Activated CD4-positive, alpha-beta T cell treated with anti-CD3 and anti-CD28 coated beads for 1 hour (primary cell): ENCODE results near the gene ATF6B.

Source experiments
- DNase-seq: peaks from one replicate; pipeline ENCODE4 v3.0.0-alpha.2; 2020

The ATF6B gene

DNA sequence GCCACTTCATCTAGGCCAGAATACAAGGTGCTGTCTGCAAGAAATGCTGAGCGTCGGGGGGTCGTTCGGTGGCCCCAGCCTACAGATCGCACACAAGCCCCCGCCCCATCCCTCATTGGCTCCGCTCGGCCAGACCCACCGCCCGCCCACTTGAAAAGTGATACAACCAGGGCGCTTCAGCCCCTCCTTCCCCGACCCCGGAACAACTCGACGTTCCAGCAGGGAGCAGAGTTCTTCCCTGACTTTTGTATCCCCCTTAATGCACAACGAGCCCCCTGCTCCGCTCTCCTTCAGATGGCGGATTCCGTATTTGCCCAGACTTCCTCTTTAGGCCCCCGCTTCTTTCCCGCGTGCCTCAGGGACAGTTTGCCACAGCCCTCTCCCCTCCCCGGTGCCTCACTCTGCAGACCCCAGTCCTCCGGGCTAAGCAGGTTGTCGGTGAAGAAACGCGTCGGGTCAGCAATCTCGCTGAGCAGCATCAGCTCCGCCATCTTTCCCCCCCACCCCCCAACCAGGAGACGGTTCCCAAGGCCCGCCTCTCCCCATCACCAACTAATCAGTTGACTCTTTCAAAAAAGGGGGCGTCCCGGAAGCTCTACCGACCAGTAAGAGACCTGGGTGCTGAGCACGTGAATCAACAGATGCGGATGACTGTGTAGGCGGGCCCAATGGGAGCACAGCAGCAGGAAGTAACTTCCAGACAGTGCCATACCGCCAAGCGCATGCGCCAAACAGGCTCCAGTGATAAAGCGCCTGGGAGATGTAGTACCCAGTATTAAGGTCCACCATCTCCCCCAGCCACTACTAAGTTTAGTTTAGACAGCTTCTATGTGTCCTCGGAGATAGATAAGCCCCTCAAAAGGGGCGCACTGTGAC is at the start of gene ATF6B:
ATF6B (minus strand) TSS at position 530 of the 876 bp plus-strand sequence; CDS start at position 491, 39 bp downstream.
- DNase-seq, result peak; percentile 95

DNA sequence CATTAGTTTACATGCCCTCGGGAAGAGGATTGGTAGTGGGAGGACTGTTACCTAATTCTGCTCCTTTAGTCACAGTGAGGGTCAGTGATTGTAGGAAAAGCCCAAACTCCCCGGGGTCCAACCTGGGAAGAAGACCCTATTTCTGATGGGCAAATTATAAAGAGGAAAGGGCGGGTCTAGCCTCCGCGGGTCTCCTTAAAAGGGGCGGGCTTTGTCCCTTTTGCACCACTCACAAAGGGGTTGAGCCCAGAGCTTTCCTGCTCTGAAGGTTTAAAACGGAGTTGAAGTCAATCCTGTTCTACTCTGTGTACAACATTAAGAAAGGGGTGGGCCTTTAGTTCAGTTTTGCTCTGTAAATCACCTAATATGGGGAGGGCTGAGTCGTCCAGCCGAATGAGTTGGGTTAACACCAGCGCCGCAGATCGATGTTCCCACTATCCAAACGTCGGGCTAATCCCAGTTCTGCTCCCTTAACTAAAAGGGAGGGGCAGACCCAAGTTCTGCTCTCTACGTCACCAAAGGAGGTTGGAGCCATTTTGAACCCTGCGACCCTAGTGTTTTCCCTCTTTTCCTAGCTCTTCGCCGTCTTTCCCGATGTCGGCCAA is 49.2 kb upstream of the ATF6B start:
- DNase-seq, result no peak

DNA sequence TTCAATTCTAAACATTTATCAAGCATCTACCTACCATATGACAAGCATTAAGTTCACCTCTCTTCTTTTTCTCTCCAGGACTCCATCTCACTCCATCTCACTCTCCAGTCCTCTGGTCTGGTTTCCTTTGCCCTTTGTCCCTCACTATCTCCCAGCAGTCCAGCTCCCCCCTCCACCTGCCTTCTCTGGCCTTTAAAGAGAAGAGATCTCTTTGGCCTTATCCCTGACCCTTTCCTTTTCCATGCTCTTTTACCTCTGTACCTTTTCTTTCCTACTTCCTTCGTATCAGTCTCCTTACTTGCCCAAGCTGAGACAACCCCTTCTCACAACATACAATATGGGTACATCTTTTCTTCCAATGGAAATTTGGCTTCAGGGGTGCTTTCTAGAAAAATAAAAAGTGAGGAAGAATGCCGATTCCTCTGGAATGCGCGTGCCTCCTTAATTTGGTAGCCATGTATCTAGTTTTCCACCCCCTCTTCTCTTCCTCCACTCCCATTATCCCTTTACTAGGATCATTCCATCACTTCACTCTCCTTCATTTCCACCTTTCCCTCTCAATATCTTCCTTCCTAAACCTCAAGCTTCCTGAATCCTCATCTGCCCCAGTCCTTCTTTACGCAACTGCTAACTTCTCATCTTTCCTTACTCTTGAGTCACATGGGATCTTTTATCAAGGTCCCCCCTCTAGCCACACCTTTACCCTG is 48.6 kb upstream of the ATF6B start:
- DNase-seq, result no peak

DNA sequence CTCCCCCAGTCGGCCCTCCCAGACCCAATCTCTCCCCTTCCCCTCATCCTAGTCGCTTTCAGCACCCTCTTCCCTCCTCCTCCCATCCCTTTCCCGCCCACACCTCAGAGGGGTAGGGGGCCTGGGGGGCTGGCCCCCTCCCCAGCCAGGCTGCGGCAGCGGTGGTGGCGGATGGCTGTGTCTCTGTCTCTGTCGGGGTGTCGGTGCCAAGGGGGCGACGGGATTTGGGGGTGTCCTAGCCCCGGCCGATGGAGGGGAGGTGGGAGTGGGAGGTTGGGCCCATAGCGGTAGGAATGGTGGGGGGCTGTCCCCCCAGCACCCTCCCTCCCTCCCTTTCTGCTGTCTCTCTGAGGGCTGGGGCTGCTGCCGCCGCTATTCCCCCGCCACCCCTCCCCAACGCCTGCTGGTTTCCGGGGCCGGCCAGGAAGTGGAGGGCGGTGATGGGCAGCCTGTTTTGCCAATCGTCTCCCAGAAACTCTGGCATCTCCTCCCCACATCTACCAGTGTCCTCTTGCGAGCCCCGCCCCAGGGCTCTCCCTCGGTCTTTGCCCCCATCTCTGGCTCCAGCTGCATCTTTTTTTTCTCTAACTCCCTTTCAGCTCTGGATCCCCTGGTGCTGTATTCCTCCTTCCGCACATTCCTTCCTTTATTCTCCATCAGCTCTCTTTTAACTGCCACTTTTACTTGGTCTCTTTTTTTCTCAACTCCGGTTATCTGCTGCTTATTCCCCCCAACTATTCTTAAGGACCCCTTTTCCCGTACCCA is 47.8 kb upstream of the ATF6B start, which contains the start of gene AGPAT1:
AGPAT1 (minus strand) TSS at position 374 of the 765 bp plus-strand sequence. CDS start 4,588 bp downstream, outside the sequence.
- DNase-seq, result peak; percentile 92

DNA sequence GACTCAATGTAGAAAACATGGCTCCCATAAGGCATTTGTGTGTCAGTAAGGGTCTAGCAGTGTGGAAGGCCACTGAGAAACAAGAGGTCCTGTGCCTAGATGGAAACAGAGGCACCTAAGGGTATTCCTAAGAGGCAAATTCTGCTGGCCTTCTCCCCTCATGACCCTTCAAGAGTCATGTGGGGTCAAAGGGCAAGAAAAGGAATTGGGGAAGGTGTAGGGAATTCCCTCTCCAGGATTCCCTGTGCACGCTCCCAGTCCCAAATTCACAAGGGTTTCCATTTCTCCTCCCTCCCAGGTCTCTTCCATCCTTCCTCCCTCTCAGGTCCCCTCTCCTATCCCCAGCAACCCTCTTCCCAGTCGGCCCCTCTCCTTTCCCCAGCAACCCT is 47.3 kb upstream of the ATF6B start:
- DNase-seq, result no peak

DNA sequence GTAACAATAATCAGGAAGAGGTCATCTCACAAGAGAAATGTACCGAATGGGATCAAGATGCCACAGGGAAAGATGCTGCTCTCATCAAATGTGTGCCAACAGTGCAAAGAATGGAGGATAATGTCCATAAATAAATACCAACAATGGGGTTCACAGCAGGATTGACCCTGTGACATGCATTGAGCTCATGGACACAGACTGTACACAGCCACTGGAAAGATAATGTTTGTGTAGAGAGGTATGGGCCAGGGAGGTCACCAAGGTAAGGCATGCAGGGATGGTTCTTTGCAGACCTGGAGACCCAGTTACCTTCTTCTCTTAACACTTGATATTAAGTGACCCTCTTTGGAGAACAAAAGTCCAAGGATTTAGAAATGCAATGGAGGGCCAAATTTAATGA is 46.4 kb upstream of the ATF6B start:
- DNase-seq, result no peak

DNA sequence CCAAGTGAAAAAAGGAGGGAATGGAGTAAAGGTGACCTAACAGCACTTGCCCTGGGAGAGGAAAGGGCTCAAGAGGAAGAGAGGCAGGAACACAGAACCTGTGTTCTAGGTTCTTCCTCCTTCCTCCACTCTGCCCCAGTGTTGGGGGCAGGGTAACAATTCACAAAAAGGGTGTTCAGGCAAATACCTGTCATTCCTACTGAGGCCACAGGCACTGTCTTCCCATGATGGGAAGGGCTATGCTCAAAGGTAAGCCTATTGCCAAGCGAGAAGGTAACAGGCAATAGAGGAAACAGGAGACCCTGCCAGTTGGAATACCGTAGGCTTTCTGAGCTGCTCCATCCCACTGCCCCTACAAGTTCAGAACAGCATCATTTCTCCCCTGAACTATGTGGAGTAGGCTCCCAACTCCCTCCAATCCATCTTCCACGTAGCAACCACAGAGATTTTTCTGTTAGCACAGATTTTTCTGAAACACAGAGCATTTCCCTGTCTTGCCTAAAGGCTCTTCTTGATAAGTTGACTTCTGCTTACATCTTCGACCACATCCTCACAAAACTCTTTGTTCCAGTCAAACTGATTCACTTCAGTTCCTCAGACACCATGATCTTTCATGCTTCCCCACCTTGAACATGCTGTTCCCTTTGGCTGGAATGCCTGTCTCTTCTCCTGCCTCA is 45.1 kb upstream of the ATF6B start:
- DNase-seq, result no peak

DNA sequence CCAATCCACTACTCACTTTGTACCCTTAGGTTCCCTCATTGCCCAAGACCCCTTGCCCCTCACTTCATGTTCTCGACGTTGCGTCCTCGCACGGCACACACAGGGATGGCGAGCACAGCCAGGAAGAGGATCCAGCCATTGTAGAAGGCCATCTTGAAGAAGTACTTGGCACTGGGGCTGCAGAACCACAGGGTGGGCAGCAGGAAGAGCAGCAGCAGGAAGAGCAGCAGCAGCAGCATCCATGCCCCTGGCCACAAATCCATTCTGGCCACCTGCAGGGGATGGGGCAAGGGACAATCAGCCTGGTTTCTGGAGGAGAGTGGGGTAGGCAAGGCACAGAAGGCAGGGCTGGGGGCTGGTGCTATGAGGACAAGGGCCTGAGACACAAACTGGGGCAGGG is 43.2 kb upstream of the ATF6B start:
- DNase-seq, result no peak

DNA sequence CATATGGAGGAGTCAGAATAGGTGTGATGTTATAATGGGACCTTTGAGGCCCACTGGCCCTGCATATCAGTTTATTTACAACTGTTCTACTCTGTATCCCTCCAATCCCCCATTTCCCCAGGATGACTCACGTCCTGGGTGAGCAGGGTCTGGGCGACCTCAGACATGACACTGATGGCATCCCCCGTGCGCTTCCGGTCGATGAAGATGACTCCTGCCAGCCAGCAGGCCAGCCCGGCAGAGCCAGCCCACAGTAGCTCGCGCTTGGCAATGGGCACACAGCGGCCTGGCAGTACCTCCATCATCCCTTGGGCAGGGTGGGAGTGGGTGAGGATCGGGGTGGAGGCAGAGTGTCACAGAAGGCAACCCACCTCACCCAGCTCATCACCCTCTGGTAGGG is 42.2 kb upstream of the ATF6B start:
- no peak for DNase-seq

DNA sequence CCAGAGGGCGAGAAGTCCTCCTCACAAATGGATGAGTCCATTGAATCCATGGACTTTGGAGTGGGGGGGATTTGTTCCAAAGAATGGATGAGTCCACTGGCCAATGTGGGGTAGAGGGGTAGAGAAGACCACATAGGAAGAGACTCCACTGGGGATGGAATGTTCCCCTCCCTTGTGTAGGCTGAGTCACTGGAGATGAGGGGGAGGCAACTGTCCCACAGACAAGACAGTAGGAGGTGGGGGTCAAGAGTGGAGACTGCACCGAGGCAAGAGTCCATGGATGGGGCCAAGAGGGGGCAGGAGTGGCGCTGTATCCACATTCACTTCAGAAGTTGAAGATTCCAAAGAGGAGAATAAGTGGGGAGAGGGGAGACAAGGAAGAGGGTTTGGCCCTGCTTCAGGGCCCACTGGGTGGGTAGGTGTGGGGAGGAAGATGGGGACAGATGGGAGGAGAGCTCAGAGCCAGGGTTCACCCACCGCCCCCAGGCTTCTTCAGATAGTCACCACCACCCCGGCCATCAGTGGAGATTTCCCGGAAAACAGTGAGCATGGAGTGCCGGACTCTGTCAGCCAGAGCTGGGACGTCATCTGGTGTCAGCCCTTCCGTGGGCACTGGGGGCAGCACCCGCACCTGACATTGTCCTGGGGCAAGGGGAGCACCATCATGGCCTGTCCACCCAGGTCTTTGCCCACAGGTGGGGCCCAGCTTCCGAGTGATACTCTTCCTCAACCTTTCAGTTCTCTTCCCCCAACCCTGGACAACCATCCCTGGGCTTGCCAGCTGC is 41.0 kb upstream of the ATF6B start:
- no peak for DNase-seq

DNA sequence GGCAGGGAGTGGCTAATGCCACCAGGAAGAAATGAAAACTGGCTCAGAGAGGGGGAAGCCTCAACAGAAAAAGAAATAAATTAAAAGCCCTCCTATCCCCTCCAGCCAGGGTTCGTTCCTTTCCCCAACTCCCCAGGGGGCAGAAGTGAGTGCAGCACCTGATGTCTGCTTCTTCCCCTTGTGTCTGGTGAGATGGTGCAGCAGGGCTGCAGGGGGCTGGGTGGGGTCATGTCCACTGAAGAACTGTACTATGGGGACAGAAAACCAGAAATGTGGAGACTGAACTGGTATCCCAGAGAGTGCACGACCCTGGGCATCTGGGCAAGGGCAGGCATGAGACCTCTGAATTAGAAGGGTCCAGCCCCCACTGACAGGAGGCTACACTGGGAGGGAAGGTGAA is 40.3 kb upstream of the ATF6B start:
- no peak for DNase-seq

DNA sequence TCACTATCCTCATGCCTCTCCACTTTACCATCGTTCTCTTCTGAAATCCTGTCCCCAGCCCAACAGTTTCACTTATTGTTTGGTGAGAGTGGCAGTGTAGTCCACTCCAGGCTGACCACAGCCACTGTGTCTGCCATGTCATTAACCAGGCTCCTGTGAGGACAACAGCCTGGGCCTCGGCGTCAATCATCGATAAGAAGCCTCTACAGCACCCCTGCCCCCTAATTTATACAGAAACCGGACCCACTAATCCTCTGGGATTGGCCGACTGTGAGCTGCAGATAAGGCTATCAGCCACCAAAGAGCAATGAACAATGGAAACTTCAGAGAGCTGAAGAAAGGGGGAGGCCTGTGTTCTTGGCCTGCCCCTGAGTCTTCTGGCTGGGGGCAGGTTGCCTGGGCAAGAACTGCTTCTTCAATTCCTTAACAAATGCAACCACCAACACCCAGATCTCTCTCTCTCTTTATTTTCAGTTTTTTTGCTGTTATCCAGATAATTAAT is 39.8 kb upstream of the ATF6B start:
- DNase-seq, result no peak

DNA sequence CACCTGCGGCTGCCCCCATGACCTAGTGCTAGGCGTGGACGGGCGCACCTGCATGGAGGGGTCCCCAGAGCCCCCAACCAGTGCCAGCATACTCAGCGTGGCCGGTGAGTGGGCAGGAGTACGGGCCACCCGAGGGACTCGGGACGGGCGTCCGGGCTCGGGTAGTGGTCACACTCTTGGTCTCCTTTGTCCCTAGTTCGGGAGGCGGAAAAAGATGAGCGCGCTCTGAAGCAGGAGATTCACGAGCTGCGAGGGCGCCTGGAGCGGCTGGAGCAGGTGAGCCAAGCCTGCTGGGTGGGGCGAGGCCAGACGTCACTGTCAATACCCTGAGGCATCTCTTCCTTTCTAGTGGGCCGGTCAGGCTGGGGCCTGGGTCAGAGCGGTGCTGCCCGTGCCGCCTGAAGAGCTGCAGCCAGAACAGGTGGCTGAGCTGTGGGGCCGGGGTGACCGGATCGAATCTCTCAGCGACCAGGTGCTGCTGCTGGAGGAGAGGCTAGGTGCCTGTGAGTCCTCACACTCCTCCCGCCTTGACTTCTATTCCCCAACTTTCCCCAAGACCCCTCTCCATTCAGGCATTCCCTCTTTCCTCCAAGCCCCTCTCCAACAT is 39.2 kb upstream of the ATF6B start:
- no peak for DNase-seq

DNA sequence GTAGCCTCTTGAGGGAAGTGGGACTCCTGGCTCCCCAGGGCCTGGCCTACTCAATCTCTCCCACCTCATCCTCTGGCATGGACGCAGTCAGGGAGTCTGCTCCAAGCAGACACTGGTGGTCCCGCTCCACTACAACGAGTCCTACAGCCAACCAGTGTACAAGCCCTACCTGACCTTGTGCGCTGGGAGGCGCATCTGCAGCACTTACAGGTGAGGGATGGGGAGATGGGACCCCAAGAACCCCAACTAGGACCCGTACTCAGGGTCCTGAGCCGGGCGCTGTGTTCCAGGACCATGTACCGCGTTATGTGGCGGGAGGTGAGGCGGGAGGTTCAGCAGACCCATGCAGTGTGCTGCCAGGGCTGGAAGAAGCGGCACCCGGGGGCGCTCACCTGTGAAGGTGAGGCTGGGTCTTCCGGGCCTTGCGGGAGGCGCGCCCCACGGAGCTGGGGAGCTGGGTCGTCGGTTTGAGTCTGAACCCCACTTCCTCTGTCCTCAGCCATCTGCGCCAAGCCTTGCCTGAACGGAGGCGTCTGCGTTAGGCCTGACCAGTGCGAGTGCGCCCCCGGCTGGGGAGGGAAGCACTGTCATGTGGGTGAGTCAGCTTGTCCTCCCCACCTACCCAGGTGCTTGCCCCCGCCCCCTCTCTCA is 38.5 kb upstream of the ATF6B start:
- DNase-seq, result no peak

DNA sequence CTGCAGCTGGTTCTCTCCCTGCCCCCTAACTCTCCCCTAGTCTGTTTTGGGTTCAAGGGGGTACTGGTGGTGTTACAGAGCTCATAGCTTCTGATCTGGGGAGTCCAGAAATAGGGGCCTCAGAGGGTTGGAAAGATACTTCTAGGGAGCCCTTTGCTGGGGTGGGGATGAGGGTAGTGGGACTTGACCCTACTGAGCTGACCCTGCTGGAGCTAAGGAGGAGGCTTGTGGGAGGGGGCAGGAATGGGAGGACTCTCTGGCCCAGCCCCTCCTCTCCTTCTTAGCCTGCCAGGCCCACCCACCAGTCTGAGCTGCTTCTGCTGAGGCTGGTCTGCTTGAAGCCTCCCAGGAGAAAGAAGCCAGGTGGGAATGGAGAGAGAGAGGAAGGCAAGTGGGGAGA is 36.2 kb upstream of the ATF6B start, which contains the start of gene EGFL8:
EGFL8 (plus strand) TSS at position 301 of the 400 bp plus-strand sequence. CDS start 1,571 bp downstream, outside the sequence.
- no peak for DNase-seq

DNA sequence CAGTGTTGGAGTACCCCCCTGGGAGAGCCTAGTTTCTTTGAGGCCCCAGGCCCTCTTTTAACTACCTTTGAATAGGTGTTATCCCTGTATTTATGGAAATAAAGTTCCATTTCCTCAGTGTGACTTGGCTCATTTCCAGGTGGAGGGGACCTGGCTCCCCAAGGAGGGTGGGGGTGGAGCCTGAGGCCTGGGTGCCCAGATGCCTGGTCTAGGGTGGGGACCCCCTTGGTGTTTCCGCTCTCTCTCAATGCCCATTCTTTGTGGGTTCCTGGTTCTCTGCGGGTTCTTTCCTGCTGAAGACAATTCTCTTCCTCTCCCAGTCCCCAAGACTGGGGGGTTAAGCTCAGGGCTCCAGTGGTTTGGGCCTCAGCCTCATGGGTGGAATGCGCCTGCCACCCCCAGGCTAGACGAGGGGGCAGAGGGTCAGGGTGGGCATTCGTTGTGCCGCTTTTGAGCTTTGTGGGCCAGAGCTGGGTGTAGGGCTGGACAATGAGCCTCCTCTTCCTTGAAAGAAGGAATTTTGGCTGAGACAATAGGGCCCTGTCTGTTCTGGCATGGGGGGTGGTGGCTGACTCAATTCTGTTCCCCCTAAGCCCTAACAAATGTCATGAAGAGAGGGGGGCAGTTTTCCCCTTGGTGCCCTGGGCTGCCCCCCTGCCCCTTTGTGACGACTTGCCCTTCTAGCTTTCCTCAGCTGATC is 35.7 kb upstream of the ATF6B start:
- DNase-seq, result no peak

DNA sequence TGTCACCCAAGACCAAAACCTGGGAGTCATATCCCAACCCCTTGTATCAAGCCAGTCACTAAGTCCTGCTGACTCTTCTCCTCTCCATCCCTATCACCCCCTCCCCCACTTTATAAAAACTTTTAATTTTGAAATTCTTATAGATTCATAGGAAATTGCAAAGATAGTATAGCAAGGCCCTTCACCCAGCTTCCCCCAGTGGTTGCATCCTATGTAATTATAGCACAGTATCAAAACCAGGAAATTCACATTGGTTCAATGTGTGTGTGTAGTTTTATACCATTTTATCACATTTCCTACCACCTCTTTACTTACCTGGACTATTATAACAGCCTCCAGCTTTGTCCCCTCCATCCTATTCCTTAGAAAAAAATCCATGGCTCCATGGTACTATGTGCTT is 30.0 kb upstream of the ATF6B start:
- DNase-seq, result no peak

DNA sequence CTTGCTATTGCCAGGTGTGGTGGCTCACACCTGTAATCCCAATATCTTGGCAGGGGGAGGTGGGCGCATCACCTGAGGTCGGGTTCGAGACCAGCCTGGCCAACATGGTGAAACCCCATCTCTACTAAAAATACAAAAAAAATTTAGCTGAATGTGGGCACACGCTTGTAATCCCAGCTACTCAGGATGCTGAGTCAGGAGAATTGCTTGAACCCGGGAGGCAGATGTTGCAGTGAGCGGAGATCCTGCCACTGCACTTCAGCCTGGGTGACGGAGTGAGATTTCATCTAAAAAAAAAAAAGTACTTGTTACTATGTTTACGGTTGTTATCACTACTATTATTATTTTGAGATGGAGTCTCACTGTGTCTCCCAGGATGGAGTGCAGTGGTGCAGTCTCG is 28.8 kb upstream of the ATF6B start:
- DNase-seq, result no peak

DNA sequence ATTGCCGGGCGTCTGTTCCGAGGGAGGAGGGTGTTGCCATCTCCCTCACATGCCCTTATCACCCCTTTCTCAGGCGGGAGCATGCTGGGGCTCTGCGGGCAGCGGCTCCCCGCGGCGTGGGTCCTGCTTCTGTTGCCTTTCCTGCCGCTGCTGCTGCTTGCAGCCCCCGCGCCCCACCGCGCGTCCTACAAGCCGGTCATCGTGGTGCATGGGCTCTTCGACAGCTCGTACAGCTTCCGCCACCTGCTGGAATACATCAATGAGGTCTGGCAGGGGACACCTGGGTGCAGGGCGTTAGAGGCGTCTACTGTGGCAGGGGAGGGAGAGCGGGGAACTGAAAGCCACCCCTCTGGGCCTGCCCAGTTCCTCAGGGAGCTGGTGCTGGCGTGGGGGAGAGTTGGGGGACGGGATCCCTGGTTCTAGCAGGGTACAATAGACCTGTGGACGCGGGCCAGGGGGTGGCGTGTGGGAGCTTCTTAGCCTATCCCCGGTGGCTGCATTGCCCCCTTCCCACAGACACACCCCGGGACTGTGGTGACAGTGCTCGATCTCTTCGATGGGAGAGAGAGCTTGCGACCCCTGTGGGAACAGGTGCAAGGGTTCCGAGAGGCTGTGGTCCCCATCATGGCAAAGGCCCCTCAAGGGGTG is 26.6 kb upstream of the ATF6B start:
- peak; percentile 50 for DNase-seq
